ENCODE results near the gene ZW10. TPM values are rescaled to one million over a fixed set of nuclear protein-coding genes. Genes with fewer than 3 reads are reported as not detected.
"Not testable (repeated sequence)": the region's sequence is repeated elsewhere in the genome, so short reads cannot be mapped to it uniquely, and the experiment has no call there.

ZW10 gene
- total RNA-seq, 4 donors from 2014 or later, result 24.9 to 30.1 (median 27.9) TPM

DNA sequence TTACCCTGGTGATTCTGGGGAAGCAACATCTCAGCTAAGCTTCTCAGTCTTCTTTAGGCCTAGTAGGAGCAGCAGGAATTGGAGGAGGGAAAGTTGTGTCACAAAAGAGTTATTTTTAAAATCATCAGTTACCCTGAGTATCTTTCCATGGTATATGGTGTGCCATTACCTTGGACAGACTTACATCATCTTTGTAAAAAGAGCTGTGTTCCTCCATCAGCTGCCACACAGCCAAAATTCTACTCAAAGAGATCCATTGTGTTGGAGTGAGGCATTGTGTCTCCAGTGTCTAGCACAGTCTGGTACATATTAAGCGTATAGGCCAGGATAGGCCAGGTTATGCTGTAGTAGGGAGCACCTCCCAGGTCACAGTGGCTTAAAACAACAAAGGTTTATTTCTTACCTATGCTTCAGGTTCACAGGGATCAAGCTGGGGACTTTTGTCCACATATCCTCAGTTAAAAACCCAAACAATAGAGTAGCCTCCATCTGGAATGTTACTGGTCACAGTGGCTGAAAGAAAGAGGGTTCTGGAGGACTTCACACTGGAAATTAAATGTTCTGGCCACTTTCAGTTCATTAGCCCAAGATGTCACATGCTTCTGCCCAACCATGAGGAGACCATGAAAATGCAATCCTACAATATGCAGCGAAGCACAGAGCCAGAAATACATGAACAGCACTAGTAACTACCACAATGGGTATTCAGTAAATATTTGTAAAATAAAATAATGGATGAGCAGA, 57.4 kb downstream of the ZW10 start:
- intact Hi-C loops (cut with DNase I; ENCODE audit: low total_unique reads), result no loop called here
- H3K4me3 ChIP-seq (ENCODE audit: low read depth, poor library complexity, severe bottlenecking), result no peak overlapping the region
- TF ChIP-seq, protein P1, sequence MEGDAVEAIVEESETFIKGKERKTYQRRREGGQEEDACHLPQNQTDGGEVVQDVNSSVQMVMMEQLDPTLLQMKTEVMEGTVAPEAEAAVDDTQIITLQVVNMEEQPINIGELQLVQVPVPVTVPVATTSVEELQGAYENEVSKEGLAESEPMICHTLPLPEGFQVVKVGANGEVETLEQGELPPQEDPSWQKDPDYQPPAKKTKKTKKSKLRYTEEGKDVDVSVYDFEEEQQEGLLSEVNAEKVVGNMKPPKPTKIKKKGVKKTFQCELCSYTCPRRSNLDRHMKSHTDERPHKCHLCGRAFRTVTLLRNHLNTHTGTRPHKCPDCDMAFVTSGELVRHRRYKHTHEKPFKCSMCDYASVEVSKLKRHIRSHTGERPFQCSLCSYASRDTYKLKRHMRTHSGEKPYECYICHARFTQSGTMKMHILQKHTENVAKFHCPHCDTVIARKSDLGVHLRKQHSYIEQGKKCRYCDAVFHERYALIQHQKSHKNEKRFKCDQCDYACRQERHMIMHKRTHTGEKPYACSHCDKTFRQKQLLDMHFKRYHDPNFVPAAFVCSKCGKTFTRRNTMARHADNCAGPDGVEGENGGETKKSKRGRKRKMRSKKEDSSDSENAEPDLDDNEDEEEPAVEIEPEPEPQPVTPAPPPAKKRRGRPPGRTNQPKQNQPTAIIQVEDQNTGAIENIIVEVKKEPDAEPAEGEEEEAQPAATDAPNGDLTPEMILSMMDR (IDR thresholded peaks at IDR 0.05), result no peak
- TF ChIP-seq POLR2A (IDR thresholded peaks at IDR 0.05), result no peak
- no peak for DNase-seq (ENCODE audit: low spot score in 2 of 2)
- 91 to 98% methylated on average over 2 of the region's 2 CpGs for WGBS, 2 donors

DNA sequence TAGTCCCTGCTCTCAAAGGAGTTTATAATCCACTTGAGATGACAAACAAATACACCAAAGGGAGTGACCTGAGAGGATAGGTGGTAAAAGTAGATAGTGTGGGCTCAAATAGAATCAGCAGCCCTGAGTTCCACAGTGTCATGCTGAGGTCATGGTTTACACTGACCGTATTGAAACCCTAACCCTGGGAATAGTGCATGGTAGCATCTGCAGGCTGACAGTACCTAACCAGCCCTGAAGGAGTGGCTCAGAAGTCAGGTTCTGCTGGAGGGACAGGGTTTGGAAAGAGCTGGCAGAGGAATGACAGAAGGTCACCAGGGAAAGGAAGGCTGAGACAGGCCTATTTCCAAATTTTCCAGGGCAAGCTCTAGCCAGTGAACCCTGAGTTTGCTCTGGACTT, 58.2 kb downstream of the ZW10 start:
- H3K4me3 ChIP-seq (ENCODE audit: low read depth, poor library complexity, severe bottlenecking), result no peak overlapping the region
- intact Hi-C loops (cut with DNase I; ENCODE audit: low total_unique reads), result no loop called here
- 80 to 89% methylated on average over 1 of the region's 1 CpG for WGBS, 2 donors
- DNase-seq (ENCODE audit: low spot score in 2 of 2), result no peak
- TF ChIP-seq, protein P1 (IDR thresholded peaks at IDR 0.05), result no peak
- TF ChIP-seq POLR2A (IDR thresholded peaks at IDR 0.05), result no peak

DNA sequence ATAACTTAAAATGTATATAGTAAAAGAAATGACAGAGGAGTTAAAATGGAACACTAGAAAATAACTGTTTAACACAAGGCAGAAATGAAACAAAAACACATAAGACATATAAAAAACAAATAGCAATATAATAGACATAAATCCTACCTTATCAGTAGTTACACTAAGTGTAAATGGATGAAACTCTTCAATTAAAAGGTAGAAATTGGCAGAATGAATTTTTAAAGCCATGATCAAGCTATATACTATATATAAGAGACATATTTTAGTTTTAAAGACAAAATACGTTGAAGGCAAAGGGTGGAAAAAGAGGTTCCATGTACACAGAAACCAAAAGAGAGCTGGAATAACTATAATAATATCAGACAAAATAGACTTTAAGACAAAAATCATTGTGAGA, 62.5 kb downstream of the ZW10 start:
- WGBS, 2 donors, result 88 to 93% methylated on average over 1 of the region's 1 CpG
- no peak overlapping the region for H3K4me3 ChIP-seq (ENCODE audit: low read depth, poor library complexity, severe bottlenecking)
- no peak for DNase-seq (ENCODE audit: low spot score in 2 of 2)
- no peak for TF ChIP-seq POLR2A (IDR thresholded peaks at IDR 0.05)
- TF ChIP-seq, protein P1 (IDR thresholded peaks at IDR 0.05), result no peak
- intact Hi-C loops (cut with DNase I; ENCODE audit: low total_unique reads), result no loop called here

DNA sequence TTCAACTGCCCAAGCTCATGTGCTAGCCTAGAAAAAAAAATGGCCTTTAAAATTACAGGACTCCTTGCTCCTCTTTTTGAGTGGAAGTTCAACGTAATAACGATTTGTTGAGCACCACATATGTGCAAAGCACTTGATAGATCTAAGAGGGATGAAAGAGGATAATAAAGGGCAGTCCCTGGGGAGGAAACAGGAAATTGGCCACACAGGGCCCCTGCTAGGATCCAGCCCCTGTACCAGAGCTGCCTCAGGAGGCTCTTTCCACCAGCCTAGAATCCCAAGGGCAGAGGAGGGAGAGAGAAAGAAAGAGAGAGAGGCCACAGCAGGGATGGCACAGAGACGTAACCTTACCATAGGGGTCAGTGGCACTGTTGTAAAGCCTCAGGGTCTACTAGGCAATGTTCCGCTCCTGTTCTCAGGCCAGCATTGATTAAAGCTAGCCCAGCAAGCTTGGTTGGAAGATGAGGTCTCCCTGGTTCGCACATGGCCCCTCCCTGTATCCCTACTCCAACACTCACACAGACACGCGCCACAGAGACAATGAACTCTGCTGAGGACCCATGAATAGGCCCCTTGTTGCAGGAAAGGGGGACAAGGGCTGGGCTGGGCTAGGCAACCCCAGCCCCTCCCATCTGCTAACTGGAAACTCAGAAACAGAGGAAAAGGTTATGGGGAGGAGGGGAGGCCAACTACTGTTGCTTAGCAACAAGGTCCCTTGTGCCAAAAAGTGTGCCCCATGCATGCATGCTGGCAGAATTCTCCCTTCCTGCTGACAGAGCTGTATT, 67.4 kb downstream of the ZW10 start, which contains the start of gene TMPRSS5:
TMPRSS5 (minus strand) TSS at position 438 of the 785 bp plus-strand sequence; CDS start at position 354, 84 bp downstream.
- TF ChIP-seq, protein P1 (IDR thresholded peaks at IDR 0.05), result no peak
- TF ChIP-seq POLR2A (IDR thresholded peaks at IDR 0.05), result no peak
- DNase-seq (ENCODE audit: low spot score in 2 of 2), result peak in 1 of 2 donors; percentile 66
- H3K4me3 ChIP-seq (ENCODE audit: low read depth, poor library complexity, severe bottlenecking), result no peak within 1 kb of the TSS
- intact Hi-C loops (cut with DNase I; ENCODE audit: low total_unique reads), result no loop called here
- 73 to 75% methylated on average over 7 of the region's 7 CpGs for WGBS, 2 donors

DNA sequence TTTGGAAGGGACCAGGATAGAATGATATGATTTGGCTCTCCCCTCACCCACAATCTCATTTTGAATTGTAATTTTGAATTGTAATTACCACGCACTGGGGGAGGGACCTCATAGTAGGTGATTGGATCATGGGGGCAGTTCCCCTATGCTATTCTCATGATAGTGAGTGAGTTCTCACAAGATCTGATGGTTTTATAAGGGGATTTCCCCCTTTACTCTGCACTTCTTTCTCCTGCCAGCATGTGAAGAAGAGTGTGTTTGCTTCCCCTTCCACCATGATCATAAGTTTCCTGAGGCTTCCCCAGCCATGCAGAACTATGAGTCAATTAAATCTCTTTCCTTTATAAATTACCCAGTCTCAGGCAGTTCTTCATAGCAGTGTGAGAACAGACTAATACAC, 69.9 kb downstream of the ZW10 start:
- WGBS, 2 donors, result 96 to 100% methylated on average over 1 of the region's 1 CpG
- DNase-seq (ENCODE audit: low spot score in 2 of 2); intact Hi-C loops (cut with DNase I; ENCODE audit: low total_unique reads): not testable (repeated sequence)

DNA sequence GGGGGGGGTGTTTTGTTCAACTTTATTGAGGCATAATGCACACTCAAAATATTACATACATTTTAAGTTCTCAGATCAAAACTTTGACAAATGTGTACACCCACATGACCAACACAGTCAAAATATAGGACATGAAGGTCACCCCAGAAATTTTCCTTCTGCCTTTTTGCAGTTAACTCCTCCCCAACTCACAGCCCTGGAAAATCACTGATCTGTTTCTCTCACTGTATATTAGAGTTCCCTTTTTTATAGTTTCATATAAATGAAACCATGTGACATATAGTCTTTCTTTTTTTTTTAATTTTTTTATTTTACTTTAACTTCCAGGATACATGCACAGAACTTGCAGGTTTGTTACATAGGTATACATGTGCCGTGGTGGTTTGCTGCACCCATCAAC, 72.0 kb downstream of the ZW10 start:
- no peak for DNase-seq (ENCODE audit: low spot score in 2 of 2)
- WGBS, 2 donors, result 91 to 97% methylated on average over 1 of the region's 1 CpG
- H3K4me3 ChIP-seq (ENCODE audit: low read depth, poor library complexity, severe bottlenecking), result no peak overlapping the region
- TF ChIP-seq, protein P1 (IDR thresholded peaks at IDR 0.05), result no peak
- no peak for TF ChIP-seq POLR2A (IDR thresholded peaks at IDR 0.05)
- intact Hi-C loops (cut with DNase I; ENCODE audit: low total_unique reads), result no loop called here

More for the DNA sequence above, 69.9 kb downstream of the ZW10 start:
- H3K4me3 ChIP-seq (ENCODE audit: low read depth, poor library complexity, severe bottlenecking), result not testable (repeated sequence)
